OCI-LY1 (cell line): ENCODE measurements around the gene GDI1.

Experiments used
- CTCF ChIP-seq: fragments of 200-600 bp; sonication (generic), shearing (Covaris generic); IDR thresholded peaks from 2 replicates; pipeline ENCODE4 v1.5.1; 2017; ENCODE audit warnings: mild to moderate bottlenecking, antibody characterized with exemption, low read length, moderate library complexity, mixed read lengths
- EZH2 ChIP-seq: fragments of 200-600 bp; sonication (generic), shearing (Covaris generic); IDR thresholded peaks from 2 replicates; pipeline ENCODE4 v1.8.0; 2017; ENCODE audit warnings: borderline replicate concordance, mixed run types, mild to moderate bottlenecking, antibody characterized with exemption, low read length, moderate library complexity, mixed read lengths

- TF ChIP-seq CTCF (no peak), EZH2 (no peak)
Measured at GRCh38 chrX:154404625-154405192, 32.2 kb upstream of the GDI1 start.
